Stimulated activated CD4-positive, alpha-beta T cell treated with anti-CD3 and anti-CD28 coated beads, Interleukin-12 subunit alpha, Interleukin-12 subunit beta, amount 100 ng/mL, for 48 hours (primary cell): ENCODE results near the gene UBAC2.
"Not testable (repeated sequence)": the region's sequence is repeated elsewhere in the genome, so short reads cannot be mapped to it uniquely, and the experiment has no call there.

Experiments used
- DNase-seq, 3 donors: peaks; one replicate each; pipeline ENCODE4 v3.0.0-alpha.2; 2020; ENCODE audit warnings: low read depth in 2 of 3, low spot score in 1 of 3

Gene UBAC2

GRCh38 chr13:99389520-99390304 is 189.1 kb downstream of the UBAC2 start:
- DNase-seq, result no peak

DNA sequence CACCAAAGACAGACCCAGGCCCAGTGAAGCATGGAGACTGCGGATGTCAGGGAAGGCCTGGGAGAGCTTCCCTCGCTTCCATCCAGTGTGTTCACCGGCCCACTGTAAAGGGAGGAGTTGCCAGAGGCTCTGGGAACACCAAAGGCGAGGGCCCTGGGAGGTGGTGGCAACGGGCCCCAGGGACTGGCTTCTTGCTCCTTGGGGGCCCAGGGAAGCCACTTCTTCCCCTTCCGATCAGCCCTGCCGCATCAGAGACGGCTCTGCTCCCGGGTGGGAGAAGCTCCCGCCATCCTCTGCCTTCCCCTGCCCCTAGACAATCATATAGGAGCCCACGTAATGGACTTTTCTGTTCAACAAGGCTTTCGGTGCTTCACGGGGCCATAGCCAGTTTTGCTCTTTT is 189.9 kb downstream of the UBAC2 start:
- no peak for DNase-seq

GRCh38 chr13:99391781-99392469 is 191.3 kb downstream of the UBAC2 start:
- no peak for DNase-seq

- DNase-seq, result no peak
Measured at GRCh38 chr13:99392470-99393135, 191.9 kb downstream of the UBAC2 start.

DNA sequence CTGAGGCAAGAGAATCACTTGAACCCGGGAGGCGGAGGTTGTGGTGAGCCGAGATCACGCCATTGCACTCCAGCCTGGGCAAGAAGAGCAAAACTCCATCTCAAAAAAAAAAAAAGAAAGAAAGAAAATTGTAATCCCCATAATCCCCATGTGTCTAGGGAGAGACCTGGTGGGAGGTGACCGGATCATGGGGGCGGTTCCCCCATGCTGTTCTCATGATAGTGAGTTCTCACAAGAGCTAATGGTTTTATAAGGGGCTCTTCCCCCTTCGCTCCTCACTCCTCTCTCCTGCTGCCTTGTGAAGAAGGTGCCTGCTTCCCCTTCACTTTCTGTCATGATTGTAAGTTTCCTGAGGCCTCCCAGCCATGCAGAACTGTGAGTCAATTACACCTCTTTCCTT is 192.7 kb downstream of the UBAC2 start:
- DNase-seq, result not testable (repeated sequence)

DNA sequence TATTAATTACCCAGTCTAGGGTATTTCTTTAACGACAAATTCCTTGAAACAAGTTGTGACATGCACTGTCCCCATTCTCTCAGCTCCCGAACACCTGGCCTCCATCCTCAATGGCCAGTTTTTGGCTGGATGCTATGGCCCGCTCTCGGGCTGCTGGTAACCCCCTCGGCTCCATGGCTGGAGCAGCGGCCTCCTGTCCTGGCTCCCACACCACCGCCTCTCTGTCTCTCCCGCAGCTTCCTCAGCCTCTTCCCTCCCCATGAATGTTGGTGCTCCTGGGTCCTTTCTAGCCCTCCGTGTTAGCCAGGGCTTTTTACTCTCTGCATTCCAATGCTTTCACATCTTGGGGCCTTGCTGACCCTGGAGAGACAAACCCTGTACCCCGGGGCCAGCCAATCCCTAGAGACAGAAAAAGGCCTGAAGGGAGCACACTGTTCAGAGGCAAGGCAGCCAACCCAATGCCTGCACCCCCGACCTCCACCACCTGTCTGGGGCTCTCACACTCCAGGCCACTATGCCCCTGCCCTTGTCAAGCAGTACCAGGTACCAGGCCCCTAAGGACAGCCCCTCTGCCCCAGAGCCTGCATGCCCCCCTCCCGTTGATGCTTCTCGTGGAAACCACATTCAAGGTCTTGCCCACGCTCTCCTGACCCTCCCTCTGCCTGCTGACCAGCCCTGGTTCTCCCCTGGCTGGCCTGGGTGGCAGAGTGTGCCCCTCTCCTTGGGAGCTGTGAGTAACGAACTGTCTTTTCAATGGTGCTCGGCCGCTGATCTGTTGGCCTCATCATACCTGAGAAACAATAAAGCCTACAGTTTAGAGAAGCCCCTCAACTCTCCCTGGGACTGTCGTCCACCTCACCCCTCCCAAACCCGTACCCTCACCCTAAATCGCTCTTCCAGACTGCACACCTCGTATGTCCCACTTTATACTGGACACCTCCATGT is 193.4 kb downstream of the UBAC2 start:
- no peak for DNase-seq

DNA sequence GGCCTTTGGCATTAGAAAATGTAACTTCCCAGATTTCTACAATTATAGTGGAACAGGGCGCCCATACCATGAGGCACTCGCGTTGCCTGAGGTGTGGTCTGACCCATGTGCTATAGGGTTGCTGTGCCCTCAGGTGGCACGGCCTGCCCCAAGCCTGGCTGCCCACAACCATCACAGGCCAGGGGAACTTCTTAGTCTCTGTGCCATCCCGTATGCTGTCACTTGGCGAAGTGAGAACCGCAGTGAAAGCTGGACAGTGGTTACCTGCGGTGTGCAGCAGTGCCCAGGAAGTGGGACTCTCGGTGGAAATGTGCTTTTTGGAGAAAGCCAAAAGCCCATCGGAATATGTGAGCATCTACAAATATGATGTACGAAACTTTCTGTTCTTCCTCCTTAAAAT is 194.8 kb downstream of the UBAC2 start:
- no peak for DNase-seq

- no peak for DNase-seq
Measured at GRCh38 chr13:99396446-99396845, 195.8 kb downstream of the UBAC2 start.

DNA sequence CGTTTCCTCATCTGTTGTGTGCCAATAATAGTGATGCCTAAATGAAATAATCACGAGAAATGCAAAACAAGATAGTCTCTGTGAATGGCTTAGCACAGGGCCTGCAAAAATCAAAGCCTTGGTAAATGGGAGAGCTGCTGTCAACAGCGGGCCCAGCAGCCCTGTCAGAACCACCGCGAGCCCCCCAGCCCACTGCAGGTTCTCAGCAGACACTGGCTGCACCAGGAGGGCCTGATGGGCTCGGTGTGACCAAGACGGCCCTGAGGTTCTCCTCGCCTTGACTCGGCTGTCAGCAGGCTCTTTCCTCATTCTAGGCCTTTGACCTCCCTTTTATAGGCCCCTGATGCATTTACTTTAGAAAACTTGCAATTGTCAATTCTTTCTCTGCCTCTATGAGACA is 197.4 kb downstream of the UBAC2 start:
- DNase-seq, result no peak

DNA sequence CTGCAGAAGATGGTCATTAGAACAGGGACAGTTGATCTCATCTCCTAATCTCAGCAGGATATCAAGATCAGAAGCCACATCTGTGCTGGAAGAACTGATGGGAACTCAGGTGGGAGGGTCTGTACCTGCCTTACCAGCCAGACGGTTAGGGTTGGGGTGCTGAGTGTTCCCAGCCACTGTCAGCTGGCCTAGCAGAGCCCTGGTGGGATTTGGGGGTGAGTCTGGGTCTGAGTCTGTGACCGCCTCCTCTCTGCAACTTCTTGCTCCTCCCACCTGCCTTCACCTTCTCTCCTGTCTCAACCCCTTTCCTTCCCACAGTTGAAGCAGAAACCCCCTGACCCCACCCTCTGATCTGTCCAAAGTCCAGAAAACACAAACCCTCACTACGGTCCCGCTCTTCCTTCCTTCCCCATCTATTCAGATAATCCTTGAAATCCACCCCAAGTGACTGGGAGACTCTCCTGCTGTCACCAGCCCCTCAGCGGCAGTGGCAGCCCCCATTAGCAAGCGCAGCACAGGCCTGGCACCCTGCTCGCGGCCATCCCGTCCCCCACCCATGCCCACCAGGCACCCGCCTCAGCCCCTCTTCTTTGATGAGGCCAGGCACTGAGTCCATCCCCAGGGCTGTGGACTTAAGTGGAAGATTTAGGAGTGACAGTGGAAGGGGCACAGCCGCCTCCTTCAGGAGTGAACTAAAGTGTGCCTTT is 198.4 kb downstream of the UBAC2 start:
- DNase-seq, result no peak

GRCh38 chr13:99399623-99399974 is 198.9 kb downstream of the UBAC2 start:
- DNase-seq, result no peak

DNA sequence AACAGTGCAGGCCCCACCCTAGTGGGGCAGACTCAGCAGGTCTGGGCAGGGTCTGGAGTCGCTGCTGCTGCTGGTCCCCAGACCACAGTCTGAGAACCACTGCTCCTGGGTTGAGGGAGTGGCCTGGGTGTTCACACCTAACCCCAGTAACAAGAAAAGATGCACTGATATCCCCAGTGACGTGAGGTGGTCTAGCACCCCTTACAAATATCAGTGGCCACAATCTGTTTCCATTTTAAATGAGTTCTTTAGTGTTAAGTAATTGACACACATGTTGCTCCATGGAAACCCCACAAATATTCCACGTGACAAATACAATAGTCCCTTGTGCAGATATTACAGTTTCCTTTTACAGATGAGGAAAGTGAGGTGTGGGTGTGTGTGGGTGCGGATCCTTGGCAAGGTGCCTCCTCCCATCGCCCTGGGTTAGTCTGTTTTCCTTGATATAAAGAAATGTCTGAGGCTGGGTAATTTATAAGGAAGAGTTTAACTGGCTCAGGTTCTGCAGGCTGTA is 202.9 kb downstream of the UBAC2 start:
- no peak for DNase-seq

- no peak for DNase-seq
Measured at GRCh38 chr13:99404005-99404755, 203.5 kb downstream of the UBAC2 start.

DNA sequence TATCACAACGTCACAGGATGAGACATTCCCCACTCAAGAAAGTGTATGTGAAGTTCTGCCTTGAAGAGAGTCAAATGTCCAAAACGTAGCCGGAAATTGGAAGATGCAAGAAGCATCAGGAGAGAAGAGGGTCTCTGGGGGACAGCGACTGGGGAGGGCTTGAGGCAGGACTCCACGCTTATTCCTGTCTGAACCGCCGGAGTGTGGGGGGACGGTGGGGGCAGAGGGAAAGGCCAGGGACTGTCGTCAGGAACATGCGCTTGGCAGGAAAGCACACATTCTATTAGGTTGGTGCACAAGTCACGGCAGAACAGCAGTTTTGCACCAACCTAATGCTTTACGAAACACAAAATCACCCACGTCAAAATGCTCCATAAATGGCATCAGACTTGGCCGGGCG is 205.3 kb downstream of the UBAC2 start:
- DNase-seq, result no peak

DNA sequence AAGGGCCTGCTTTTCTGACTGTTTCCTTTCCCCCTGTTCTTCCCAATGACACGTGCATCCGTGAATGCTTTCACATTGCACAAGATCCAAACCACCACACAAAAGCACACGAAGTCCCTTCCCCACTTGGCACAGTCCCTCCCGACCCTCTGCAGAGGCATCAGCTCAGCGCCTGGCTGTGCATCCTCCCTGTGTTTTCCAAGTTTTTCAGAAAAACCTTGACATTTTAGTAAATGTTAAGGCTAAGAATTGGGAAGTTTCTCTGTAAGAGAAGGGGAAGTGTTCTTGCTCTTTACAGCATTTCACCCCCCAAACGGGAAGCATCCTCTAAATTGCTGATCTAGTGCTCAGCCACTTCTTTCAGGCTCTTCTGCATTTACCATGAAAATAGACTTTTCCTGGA is 206.1 kb downstream of the UBAC2 start:
- no peak for DNase-seq

- DNase-seq, result no peak
Measured at GRCh38 chr13:99407906-99408702, 207.4 kb downstream of the UBAC2 start.

DNA sequence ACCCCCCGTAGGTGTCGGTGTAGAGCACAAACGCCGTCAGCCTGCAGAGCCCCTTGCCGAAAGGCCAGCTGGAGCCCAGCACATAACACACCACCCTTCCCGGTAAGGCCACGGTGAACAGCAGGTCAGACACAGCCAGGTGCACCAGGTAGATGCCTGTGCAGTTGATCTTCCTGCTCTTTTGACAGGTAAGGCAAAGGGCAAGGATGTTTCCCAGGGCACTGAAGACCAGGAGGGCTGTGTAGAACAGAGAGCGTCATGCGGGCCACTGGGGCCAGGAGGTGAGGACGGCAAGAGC is 208.0 kb downstream of the UBAC2 start:
- no peak for DNase-seq

- not testable (repeated sequence) for DNase-seq
Measured at GRCh38 chr13:99409461-99410083, 208.9 kb downstream of the UBAC2 start.
